Heart left ventricle (tissue), 16 donors: Measurements from ENCODE around the gene CCDC92. TPM values are rescaled to one million over a fixed set of nuclear protein-coding genes. Genes with fewer than 3 reads are reported as not detected.

Experiments used
- ATAC-seq, 4 donors: fragments of 200-7000 bp; cut with Tn5 transposase; one replicate each; pipeline ENCODE4 v1.9.1; 2020 to 2022; ENCODE audit warnings: moderate library complexity in 4 of 4, mild to moderate bottlenecking in 3 of 4, moderate number of reproducible peaks in 1 of 4
- DNase-seq, 5 donors: peaks; one replicate each; pipeline ENCODE4 v3.0.0-alpha.2; 2020
- H3K27ac ChIP-seq, 12 donors: fragments of 200-600 bp; sonication (generic) in 4 of 12; one replicate each; pipeline versions ENCODE4 v1.5.0 to v1.8.0; 2016 to 2022; ENCODE audit warnings: mild to moderate bottlenecking in 2 of 12
- H3K27me3 ChIP-seq, 9 donors: fragments of 200-600 bp; sonication (generic) in 2 of 9; one replicate each; pipeline versions ENCODE4 v1.5.1 to v1.8.0; 2016 to 2022; ENCODE audit warnings: mild to moderate bottlenecking in 3 of 9
- H3K36me3 ChIP-seq, 9 donors: fragments of 200-600 bp; sonication (generic) in 2 of 9; one replicate each; pipeline versions ENCODE4 v1.5.0 to v1.8.0; 2018 to 2022; ENCODE audit warnings: mild to moderate bottlenecking in 2 of 9
- H3K4me1 ChIP-seq, 12 donors: fragments of 200-600 bp; sonication (generic) in 4 of 12; one replicate each; pipeline versions ENCODE4 v1.5.0 to v1.8.0; 2016 to 2022; ENCODE audit warnings: mild to moderate bottlenecking in 3 of 12
- H3K4me3 ChIP-seq, 12 donors: fragments of 200-600 bp; sonication (generic) in 4 of 12; one replicate each; pipeline versions ENCODE4 v1.5.0 to v1.8.0; 2017 to 2022; ENCODE audit warnings: mild to moderate bottlenecking in 9 of 12, moderate library complexity in 4 of 12
- H3K9me3 ChIP-seq, 12 donors: fragments of 200-600 bp; sonication (generic) in 4 of 12; one replicate each; pipeline versions ENCODE4 v1.5.0 to v1.8.0; 2016 to 2022; ENCODE audit warnings: mild to moderate bottlenecking in 1 of 12
- POLR2A ChIP-seq, 2 donors: fragments of 450-650 bp; IDR thresholded peaks; one replicate each; pipeline ENCODE4 v1.6.1; 2017; ENCODE audit warnings: antibody characterized with exemption in 2 of 2, mild to moderate bottlenecking in 2 of 2, moderate library complexity in 2 of 2
- WGBS, 4 donors: extraction: QIAGEN DNeasy Blood & Tissue Kit in 2 of 4; methylation state at CpG; one replicate each; pipeline versions ENCODE4 v1.1.5 to v1.1.7; 2013 to 2018; 5-methylcytosine and 5-hydroxymethylcytosine counted together
- intact Hi-C, 10 donors: fragments of 100-400 bp; cut with DNase I; formaldehyde crosslinking; loops; one replicate each; pipeline versions ENCODE4 v1.11.1 to v1.14.2; 2022
- long read RNA-seq, 3 donors: library from polyadenylated mRNA; unstranded; transcript quantifications; one replicate each; pipeline ENCODE4 v2.0.0, GENCODE V29; 2020 to 2021
- polyA plus RNA-seq, 2 donors: library from polyadenylated mRNA; stranded (reverse); fragments of 200-250 nt; gene quantifications; one replicate each; pipeline ENCODE4 v1.2.3, GENCODE V29; 2013
- total RNA-seq, 9 donors: library from RNA; depleted of rRNA in 2 of 9; stranded (reverse); fragments of >200 nt in 2 of 9; fragmentation: NEBNext Ultra II Directional in 3 of 9; extraction: Animal tissue kit (Norgen Biotek cat#: 25700) in 3 of 9; gene quantifications; one replicate each; pipeline versions ENCODE4 v1.1.0 to v1.2.4, GENCODE V29; 2016 to 2023
- TF ChIP-seq, protein P1 (sequence below), 12 donors: fragments of 200-600 bp; sonication (generic) in 4 of 12; IDR thresholded peaks; one replicate each; pipeline versions ENCODE4 v1.5.0 to v1.8.0; 2018 to 2022; ENCODE audit warnings: antibody characterized with exemption in 12 of 12, mild to moderate bottlenecking in 5 of 12
- donor health status: ischemic (EF 13 %, LVEDD 7.1; RV severe dilation, severe dysfunction).
- donor health status: healthy with polysubstance abuse.
- donor health status: DM: no; HTN: yes; CAD: no.
- donor health status: DM: no; HTN: no; CAD: no.
- donor health status: ischemic (EF 25% LVEDD 6.9; RV normal size, moderate dysfunction).
- donor health status: ischemic (EF 25% LVEDD 5.7; RV mildly dilated, moderate dysfunction).
- donor health status: healthy.
- donor health status: DM: yes; HTN: yes; CAD: no.
- donor health status: ischemic (EF 35%, LVEDD 5.7; RV mildly dilated, moderate dysfunction).
- donor health status: nonischemic (EF 11% LVEDD 7.7; RV severe dilation, severe dysfunction).
- donor health status: DM: yes; HTN: yes; CAD: no.
- donor health status: PGD.
- donor health status: ischemic (EF 29% LVEDD 5.4; RV normal size, mild dysfunction).
- donor health status: nonischemic (EF 23%, LVEDD 6.1; RV moderate dilation, normal function).

Gene CCDC92
- total RNA-seq (10 to 100 TPM; 37.8 to 77.6 (median 57.3) TPM), polyA plus RNA-seq (10 to 100 TPM; 58.1 to 86.1 TPM)
- long read RNA-seq, donor 1, full-length matches to known transcripts: 77 of 141 reads
- long read RNA-seq, donor 1, partial matches to known transcripts: 1 of 141 reads
- long read RNA-seq, donor 1, other reads (novel, unspliced or antisense): 63 of 141 reads
- long read RNA-seq, donor 2, full-length matches to known transcripts: 35 of 92 reads
- long read RNA-seq, donor 2, partial matches to known transcripts: 2 of 92 reads
- long read RNA-seq, donor 2, other reads (novel, unspliced or antisense): 55 of 92 reads
- long read RNA-seq, donor 3, full-length matches to known transcripts: 75 of 161 reads
- long read RNA-seq, donor 3, partial matches to known transcripts: 0 of 161 reads
- long read RNA-seq, donor 3, other reads (novel, unspliced or antisense): 86 of 161 reads

DNA sequence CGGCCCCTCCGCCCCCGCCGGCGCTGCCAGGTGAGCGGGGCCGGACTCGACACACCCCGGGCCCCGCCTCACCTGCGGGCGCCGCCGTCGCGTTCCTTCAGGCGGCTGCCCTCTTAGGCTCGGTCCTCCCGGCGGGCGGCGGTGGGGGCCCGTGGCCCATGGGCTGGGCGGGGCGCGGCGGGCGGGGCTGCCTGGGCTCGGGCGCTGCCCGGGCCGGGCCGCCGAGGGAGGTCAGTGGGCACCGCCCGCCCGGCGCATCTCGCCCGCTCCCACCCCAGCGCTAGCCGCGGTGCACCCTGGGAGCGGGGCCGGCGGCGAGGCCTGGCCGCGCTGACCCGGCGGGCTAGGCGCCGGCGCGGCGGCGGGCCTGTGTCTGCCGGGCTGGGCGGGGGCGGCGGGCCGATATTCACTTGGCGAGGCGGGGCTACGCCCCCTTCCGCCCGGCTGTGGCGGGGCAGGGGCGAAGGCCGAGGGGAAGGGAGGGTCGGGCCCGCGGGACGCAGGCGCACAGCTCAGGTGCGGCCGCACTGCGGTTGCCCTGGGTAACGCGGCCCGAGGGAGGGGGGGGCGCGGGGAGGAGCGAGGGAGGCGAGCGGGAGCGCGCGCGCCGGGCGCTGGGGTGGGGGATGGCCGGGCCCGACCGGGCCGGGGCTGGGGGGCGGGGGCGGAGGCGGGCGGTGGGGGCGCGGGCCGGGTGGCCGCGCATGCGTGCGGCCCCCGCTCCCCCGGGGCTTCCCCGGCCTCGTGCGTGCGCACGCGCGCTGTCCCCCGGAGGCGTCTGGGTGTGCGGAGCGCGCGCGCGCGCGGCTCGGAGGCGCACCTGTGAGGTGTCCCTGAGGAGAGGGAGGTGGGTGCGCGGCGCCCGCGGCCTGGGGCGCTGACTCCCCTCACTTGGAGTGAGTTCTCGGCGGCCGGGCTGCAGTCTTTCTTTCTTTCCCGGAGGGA is at the start of gene CCDC92, which contains the start of gene ZNF664:
Gene CCDC92, minus strand, starts transcription at position 375 of the 945 bp plus-strand sequence. CDS start 28,526 bp downstream, outside the sequence.
Gene ZNF664, plus strand, starts transcription at position 759 of the 945 bp plus-strand sequence. CDS start 38,930 bp downstream, outside the sequence.
- peak; percentile 92 to 96 (median 94) for ATAC-seq
- WGBS, 4 donors: 0 to 5% (median 1%) methylated on average over 4 to 136 of the region's 138 CpGs
- H3K4me1 ChIP-seq: peaks cover 0 to 47% (median 22%) of the 10 kb centered on the region in 12 donors

GRCh38 chr12:124022161-124022560 is 49.5 kb upstream of the CCDC92 start:
- 92 to 94% (median 93%) methylated on average over 3 of the region's 3 CpGs for WGBS, 4 donors
- DNase-seq: no peak

More for the DNA sequence above, at the start of gene CCDC92, which contains the start of gene ZNF664:
- Histone ChIP-seq H3K27me3 (no peaks in the 10 kb centered on the region), H3K27ac (peak within 1 kb of the TSS; percentile 87 to 99 (median 94)), H3K36me3 (peaks cover 0 to 27% (median 18%) of the 10 kb centered on the region in 9 donors), H3K9me3 (no peaks in the 10 kb centered on the region), H3K4me3 (peak within 1 kb of the TSS; percentile 71 to 98 (median 92))
- peak; percentile 94 to 96 (median 95) for DNase-seq
- intact Hi-C loops: loop anchor here in 1 of 10 donors (10.0 kb wide), 1 partner anchor 318 kb away; no protein-coding TSS in a partner anchor
- TF ChIP-seq, protein P1, sequence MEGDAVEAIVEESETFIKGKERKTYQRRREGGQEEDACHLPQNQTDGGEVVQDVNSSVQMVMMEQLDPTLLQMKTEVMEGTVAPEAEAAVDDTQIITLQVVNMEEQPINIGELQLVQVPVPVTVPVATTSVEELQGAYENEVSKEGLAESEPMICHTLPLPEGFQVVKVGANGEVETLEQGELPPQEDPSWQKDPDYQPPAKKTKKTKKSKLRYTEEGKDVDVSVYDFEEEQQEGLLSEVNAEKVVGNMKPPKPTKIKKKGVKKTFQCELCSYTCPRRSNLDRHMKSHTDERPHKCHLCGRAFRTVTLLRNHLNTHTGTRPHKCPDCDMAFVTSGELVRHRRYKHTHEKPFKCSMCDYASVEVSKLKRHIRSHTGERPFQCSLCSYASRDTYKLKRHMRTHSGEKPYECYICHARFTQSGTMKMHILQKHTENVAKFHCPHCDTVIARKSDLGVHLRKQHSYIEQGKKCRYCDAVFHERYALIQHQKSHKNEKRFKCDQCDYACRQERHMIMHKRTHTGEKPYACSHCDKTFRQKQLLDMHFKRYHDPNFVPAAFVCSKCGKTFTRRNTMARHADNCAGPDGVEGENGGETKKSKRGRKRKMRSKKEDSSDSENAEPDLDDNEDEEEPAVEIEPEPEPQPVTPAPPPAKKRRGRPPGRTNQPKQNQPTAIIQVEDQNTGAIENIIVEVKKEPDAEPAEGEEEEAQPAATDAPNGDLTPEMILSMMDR (IDR thresholded peaks at IDR 0.05): peak in 5 of 12 donors; percentile 15 to 38 (median 32)
- TF ChIP-seq POLR2A (IDR thresholded peaks at IDR 0.05): peak; percentile 23 to 24

DNA sequence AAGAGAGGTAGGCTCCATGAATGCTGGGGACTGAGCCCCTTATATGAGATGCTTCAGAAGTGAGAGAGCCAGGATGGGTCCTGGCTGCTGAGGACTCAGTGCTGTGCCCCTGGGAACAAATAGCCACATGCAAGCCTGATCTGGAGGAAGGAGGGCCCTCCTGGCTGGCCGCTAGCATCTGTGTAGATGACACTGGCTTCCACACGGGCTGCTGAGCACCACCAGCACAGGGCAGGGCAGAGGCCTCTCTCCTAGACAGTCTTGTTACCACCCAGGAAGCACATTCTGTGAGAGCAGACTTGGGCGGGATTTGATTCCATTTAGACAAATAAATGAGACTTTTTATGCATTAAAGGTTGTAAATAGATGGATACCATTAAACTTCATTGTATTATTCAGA is 48.4 kb upstream of the CCDC92 start:
- intact Hi-C loops: loop anchor here in 1 of 10 donors (10.0 kb wide), 1 partner anchor 116 kb away; no protein-coding TSS in a partner anchor
- DNase-seq: no peak
- H3K36me3 ChIP-seq: no peaks in the 10 kb centered on the region
- TF ChIP-seq, protein P1 (IDR thresholded peaks at IDR 0.05): no peak
- TF ChIP-seq POLR2A (IDR thresholded peaks at IDR 0.05): no peak
- peaks cover 0 to 20% (median 7%) of the 10 kb centered on the region in 12 donors for H3K4me1 ChIP-seq
- H3K4me3 ChIP-seq: no peak overlapping the region
- peak in 2 of 4 donors; percentile 11 to 17 for ATAC-seq
- WGBS, 4 donors: 75 to 84% (median 80%) methylated on average over 3 of the region's 3 CpGs
- H3K9me3 ChIP-seq: peaks cover 0 to 6% (median 0%) of the 10 kb centered on the region in 12 donors
- H3K27ac ChIP-seq: peak overlapping the region in 4 of 12 donors; percentile 5 to 38 (median 26)
- H3K27me3 ChIP-seq: no peaks in the 10 kb centered on the region

More at GRCh38 chr12:124022161-124022560, 49.5 kb upstream of the CCDC92 start:
- H3K4me3 ChIP-seq: no peak overlapping the region
- no peak overlapping the region for H3K27ac ChIP-seq
- TF ChIP-seq, protein P1 (IDR thresholded peaks at IDR 0.05): no peak
- no peak for TF ChIP-seq POLR2A (IDR thresholded peaks at IDR 0.05)
- intact Hi-C loops: loop anchor here in 1 of 10 donors (10.0 kb wide), 1 partner anchor 117 kb away; no protein-coding TSS in a partner anchor
- no peaks in the 10 kb centered on the region for H3K27me3 ChIP-seq
- no peak for ATAC-seq
- no peaks in the 10 kb centered on the region for H3K36me3 ChIP-seq
- H3K9me3 ChIP-seq: peaks cover 0 to 6% (median 0%) of the 10 kb centered on the region in 12 donors
- peaks cover 0 to 29% (median 14%) of the 10 kb centered on the region in 12 donors for H3K4me1 ChIP-seq
